Hepatocyte (in vitro differentiated cells): ENCODE data around the gene C1orf116. TPM values are rescaled to one million over a fixed set of nuclear protein-coding genes. Genes with fewer than 3 reads are reported as not detected.

ENCODE experiments used
- DNase-seq: peaks from one replicate; pipeline ENCODE4 v3.0.0-alpha.2; 2016; ENCODE audit warnings: low spot score
- H2AFZ ChIP-seq: fragments of 200-600 bp; sonication (generic); 2 replicates; pipeline ENCODE4 v1.6.0; 2016; ENCODE audit warnings: antibody characterized with exemption, mild to moderate bottlenecking
- H3K27ac ChIP-seq: fragments of 200-600 bp; sonication (generic); 2 replicates; pipeline ENCODE4 v1.5.1; 2016; ENCODE audit warnings: mild to moderate bottlenecking
- H3K27me3 ChIP-seq: fragments of 200-600 bp; sonication (generic); 2 replicates; pipeline ENCODE4 v1.6.1; 2016
- H3K36me3 ChIP-seq: fragments of 200-600 bp; sonication (generic); replicated peaks from 2 replicates; pipeline ENCODE4 v1.5.1; 2016; ENCODE audit warnings: low read depth; ENCODE audit not compliant: insufficient read depth
- H3K4me1 ChIP-seq: fragments of 200-600 bp; sonication (generic); 2 replicates; pipeline ENCODE4 v1.5.1; 2016; ENCODE audit warnings: mild to moderate bottlenecking, moderate library complexity; ENCODE audit not compliant: insufficient read depth
- H3K4me2 ChIP-seq: fragments of 200-600 bp; sonication (generic); 2 replicates; pipeline ENCODE4 v1.6.0; 2016
- H3K4me3 ChIP-seq: fragments of 200-600 bp; sonication (generic); 2 replicates; pipeline ENCODE4 v1.5.1; 2016; ENCODE audit warnings: mild to moderate bottlenecking
- H3K79me2 ChIP-seq: fragments of 200-600 bp; sonication (generic); 2 replicates; pipeline ENCODE4 v1.6.0; 2017; ENCODE audit warnings: mild to moderate bottlenecking
- H3K9me2 ChIP-seq: fragments of 200-600 bp; sonication (generic); replicated peaks from 2 replicates; pipeline ENCODE4 v1.6.0; 2017; ENCODE audit warnings: mild to moderate bottlenecking; ENCODE audit not compliant: insufficient read depth
- H3K9me3 ChIP-seq: fragments of 200-600 bp; sonication (generic); 2 replicates; pipeline ENCODE4 v1.5.1; 2016; ENCODE audit warnings: low read depth, mild to moderate bottlenecking
- H4K20me1 ChIP-seq: fragments of 200-600 bp; sonication (generic); 2 replicates; pipeline ENCODE4 v1.6.0; 2016; ENCODE audit warnings: mild to moderate bottlenecking; ENCODE audit not compliant: insufficient read depth, poor library complexity, severe bottlenecking
- EZH2 ChIP-seq: fragments of 200-600 bp; sonication (generic); IDR thresholded peaks from 2 replicates; pipeline ENCODE4 v1.6.1; 2016; ENCODE audit warnings: antibody characterized with exemption, mild to moderate bottlenecking, borderline replicate concordance
- EZH2phosphoT487 ChIP-seq: fragments of 200-600 bp; sonication (generic); IDR thresholded peaks from one replicate; pipeline ENCODE4 v1.6.1; 2018; ENCODE audit warnings: antibody characterized with exemption, mild to moderate bottlenecking, low read depth, moderate library complexity; ENCODE audit not compliant: unreplicated experiment, severe bottlenecking
- WGBS: methylation state at CpG from one replicate; pipeline ENCODE4 v1.1.6; 2016; ENCODE audit warnings: low lambda C conversion rate; ENCODE audit errors: missing lambda C conversion rate; 5-methylcytosine and 5-hydroxymethylcytosine counted together
- polyA plus RNA-seq: library from polyadenylated mRNA; unstranded; fragments of >200 nt; fragmentation: Nextera tagmentation; extraction: Ambion mirVana; gene quantifications from 2 replicates; pipeline ENCODE4 v1.2.1, GENCODE V29; 2016
- total RNA-seq: library from RNA; depleted of rRNA; stranded (reverse); fragments of >200 nt; gene quantifications from 2 replicates; pipeline ENCODE4 v1.2.3, GENCODE V29; 2014
- TF ChIP-seq, protein P1 (sequence below): fragments of 200-600 bp; sonication (generic); IDR thresholded peaks from 2 replicates; pipeline ENCODE4 v1.5.1; 2016; ENCODE audit warnings: antibody characterized with exemption, mild to moderate bottlenecking; ENCODE audit not compliant: poor library complexity

C1orf116 gene
- total and polyA plus RNA-seq, 2 experiments from 2014 or later: 15.7 to 18.3 TPM

DNA sequence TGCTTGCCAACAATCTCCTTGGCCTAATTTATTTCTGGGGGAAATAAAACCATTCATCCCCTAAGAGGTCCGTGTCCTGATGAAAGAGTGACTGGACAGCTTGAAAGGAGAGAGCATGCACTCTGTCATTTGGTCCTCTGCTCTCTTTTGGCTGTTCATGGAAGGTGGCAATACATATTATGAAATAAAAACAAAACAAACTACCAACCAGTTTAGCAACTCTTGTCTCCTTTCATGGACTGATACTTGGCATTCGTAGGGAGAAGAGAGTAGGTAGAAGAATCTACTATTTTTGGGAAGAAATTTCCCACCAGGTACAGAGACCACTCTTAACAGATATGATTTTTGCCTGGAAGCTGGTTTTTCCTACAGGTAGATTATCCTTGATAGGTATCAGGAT is 746 bp upstream of the C1orf116 start:
- Histone ChIP-seq H3K27me3 (no peaks in the 10 kb centered on the region), H3K4me2 (peak overlapping the region; percentile 51), H4K20me1 (no peaks in the 10 kb centered on the region), H3K27ac (peak overlapping the region; percentile 89), H2AFZ (no peak overlapping the region), H3K36me3 (no peaks in the 10 kb centered on the region), H3K9me3 (no peaks in the 10 kb centered on the region), H3K9me2 (no peaks in the 10 kb centered on the region), H3K79me2 (peaks cover 20% of the 10 kb centered on the region), H3K4me1 (peaks cover 20% of the 10 kb centered on the region), H3K4me3 (no peak overlapping the region)
- DNase-seq: no peak
- WGBS: 73% methylated on average over 2 of the region's 2 CpGs
- TF ChIP-seq, protein P1, sequence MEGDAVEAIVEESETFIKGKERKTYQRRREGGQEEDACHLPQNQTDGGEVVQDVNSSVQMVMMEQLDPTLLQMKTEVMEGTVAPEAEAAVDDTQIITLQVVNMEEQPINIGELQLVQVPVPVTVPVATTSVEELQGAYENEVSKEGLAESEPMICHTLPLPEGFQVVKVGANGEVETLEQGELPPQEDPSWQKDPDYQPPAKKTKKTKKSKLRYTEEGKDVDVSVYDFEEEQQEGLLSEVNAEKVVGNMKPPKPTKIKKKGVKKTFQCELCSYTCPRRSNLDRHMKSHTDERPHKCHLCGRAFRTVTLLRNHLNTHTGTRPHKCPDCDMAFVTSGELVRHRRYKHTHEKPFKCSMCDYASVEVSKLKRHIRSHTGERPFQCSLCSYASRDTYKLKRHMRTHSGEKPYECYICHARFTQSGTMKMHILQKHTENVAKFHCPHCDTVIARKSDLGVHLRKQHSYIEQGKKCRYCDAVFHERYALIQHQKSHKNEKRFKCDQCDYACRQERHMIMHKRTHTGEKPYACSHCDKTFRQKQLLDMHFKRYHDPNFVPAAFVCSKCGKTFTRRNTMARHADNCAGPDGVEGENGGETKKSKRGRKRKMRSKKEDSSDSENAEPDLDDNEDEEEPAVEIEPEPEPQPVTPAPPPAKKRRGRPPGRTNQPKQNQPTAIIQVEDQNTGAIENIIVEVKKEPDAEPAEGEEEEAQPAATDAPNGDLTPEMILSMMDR: no peak
- TF ChIP-seq EZH2: no peak
- TF ChIP-seq EZH2phosphoT487: no peak

DNA sequence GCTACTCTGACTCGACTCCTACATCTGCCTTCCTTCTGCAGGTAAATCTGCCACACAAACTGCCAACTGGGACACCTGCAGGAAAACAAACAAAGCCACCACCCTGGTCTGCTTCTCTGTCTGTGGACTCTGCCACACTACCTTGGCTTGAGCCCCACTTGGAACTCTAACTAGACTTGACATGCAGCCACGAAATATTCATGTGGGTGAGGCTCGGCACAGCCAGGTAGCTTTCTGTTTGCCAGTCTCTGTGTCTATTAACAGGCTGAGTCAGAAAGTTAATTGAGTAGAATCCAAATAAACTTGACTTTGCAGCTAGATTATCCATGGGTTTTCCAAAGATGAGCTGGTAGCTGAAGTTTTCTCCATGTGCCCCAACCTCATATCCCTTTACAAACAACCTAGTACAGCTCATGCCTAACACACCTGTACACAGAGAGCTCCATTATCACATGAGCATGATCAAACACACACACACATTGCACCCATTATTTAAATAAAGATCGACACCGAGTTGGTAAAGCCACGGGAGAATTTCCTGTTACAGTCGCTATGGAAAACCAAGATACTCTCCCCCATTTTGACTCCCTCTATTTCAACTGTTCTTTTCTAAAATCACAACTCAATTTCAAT is 808 bp downstream of the C1orf116 start:
- DNase-seq: no peak
- TF ChIP-seq, protein P1: no peak
- TF ChIP-seq EZH2: no peak
- TF ChIP-seq EZH2phosphoT487: no peak
- 54% methylated on average over 7 of the region's 7 CpGs for WGBS
- peaks cover 22% of the 10 kb centered on the region for H3K79me2 ChIP-seq
- peak overlapping the region; percentile 100 for H3K27ac ChIP-seq
- peak overlapping the region; percentile 77 for H3K4me2 ChIP-seq
- H3K9me2 ChIP-seq: no peaks in the 10 kb centered on the region
- no peaks in the 10 kb centered on the region for H3K36me3 ChIP-seq
- no peaks in the 10 kb centered on the region for H4K20me1 ChIP-seq
- H3K27me3 ChIP-seq: no peaks in the 10 kb centered on the region
- no peak overlapping the region for H2AFZ ChIP-seq
- H3K4me3 ChIP-seq: peak overlapping the region; percentile 25
- peaks cover 33% of the 10 kb centered on the region for H3K4me1 ChIP-seq
- no peaks in the 10 kb centered on the region for H3K9me3 ChIP-seq

DNA sequence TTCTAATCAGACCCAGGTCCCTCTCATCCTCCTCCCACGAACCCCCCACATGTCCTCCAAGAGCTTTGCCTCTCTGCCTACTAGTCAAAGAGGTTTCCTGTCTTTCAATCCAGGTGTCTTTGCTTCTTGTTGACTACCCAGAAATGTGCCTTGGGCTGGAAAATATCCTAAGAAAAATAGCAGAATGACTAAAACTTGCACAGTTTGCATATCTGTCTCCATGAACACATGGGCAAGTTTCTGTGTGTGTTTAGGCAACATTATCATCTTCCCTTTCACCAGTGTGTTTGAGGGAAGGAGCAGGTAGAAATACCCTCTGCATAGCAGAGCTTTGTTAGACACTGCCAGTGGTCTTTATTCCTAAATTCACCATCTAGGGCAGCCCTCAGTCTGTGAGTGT is 1.5 kb downstream of the C1orf116 start:
- no peaks in the 10 kb centered on the region for H3K9me2 ChIP-seq
- H3K9me3 ChIP-seq: no peaks in the 10 kb centered on the region
- peak overlapping the region; percentile 25 for H3K4me3 ChIP-seq
- TF ChIP-seq, protein P1: no peak
- TF ChIP-seq EZH2phosphoT487 (no peak), EZH2 (no peak)
- H4K20me1 ChIP-seq: no peaks in the 10 kb centered on the region
- H3K79me2 ChIP-seq: peaks cover 22% of the 10 kb centered on the region
- H3K27me3 ChIP-seq: no peaks in the 10 kb centered on the region
- no peak for DNase-seq
- peaks cover 41% of the 10 kb centered on the region for H3K4me1 ChIP-seq
- WGBS: 67% methylated on average over 1 of the region's 1 CpG
- H3K36me3 ChIP-seq: no peaks in the 10 kb centered on the region
- H2AFZ ChIP-seq: no peak overlapping the region
- peak overlapping the region; percentile 100 for H3K27ac ChIP-seq
- H3K4me2 ChIP-seq: peak overlapping the region; percentile 77
